ENCODE data around the gene SBF2.

Gene SBF2

GRCh38 chr11:9736365-9736764, 557.7 kb downstream of the SBF2 start:
- no peak for DNase-seq

DNA sequence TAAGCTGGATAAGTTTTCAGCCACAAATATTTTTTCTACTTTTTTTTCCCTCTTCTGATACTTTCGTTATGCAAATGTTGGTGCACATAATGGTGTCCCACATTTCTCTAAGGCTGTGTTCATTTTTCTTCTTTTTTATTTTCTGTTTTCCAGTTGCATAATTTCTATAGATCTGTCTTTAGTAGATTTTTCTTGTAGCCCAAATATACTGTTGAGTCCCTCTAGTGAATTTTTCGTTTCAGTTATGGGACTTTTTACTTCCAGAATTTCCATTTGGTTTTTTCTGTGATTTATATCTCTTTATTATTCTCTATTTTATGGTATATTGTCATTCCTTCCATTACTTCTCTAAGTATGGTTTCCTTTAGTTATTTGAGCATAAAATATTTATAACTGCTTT, 558.1 kb downstream of the SBF2 start:
- DNase-seq: no peak

DNA sequence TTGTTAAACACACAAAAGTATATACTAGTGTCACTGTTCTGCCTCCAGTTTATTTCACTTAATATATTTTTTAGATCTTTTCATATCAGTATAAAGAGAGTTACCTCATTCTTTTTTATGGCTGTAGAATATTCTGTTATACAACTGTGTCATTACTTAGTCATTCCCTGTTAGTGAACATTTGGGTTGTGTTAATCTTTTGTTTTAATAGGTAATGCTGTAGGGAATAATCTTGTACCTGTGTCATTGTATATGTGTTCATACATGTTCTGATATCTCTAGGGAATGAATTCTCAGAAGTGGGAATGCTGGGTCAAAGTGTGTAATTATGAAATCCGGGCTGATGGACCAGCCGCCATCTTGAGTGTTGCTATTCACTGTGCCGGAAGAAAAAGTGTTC, 558.8 kb downstream of the SBF2 start:
- no peak for DNase-seq

DNA sequence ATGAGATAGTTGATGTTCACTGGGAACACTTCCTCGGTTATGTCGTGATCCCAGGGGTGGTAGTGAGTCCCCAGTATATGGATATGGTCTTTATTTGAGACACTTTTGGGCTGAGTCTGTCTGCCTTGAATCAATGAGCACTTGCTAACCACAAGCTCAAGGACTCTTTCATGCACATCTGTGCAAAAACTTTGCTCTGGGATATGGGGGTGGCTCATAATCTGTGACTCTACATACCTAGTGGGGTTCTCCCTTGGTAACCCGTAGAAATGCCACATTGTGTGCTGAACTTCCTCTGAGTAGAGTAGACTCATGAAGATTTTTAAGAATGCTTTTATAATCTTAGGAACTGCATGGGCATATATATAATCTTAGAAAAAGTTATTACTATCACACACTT, 560.8 kb downstream of the SBF2 start:
- no peak for DNase-seq

DNA sequence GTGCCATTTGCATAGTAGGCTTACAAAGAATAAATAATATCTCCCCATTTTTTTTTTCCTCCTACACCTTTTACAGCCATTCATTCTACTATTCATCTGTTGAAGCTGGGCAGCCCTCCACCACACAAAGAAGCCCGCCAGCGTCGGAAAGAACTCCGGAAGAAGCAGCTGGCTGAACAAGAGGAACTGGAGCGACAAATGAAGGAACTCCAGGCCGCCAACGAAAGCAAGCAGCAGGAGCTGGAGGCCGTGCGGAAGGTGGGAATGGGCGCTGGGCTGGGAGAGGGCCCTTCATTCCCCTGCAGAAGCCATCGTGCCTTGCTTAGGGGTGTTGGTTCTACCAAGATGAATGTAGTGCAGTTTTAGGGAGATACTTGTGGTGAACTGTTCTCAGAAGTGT, 561.6 kb downstream of the SBF2 start:
- no peak for DNase-seq

- no peak for DNase-seq
Measured at GRCh38 chr11:9731256-9731655, 562.8 kb downstream of the SBF2 start.
